Prostate gland (tissue), 2 donors: ENCODE results near the gene UIMC1. TPM values are rescaled to one million over a fixed set of nuclear protein-coding genes. Genes with fewer than 3 reads are reported as not detected.

Experiments used
- DNase-seq: peaks from one replicate; pipeline ENCODE4 v3.0.0-alpha.2; 2019; ENCODE audit warnings: low spot score
- H3K27ac ChIP-seq, 2 donors: fragments of 200-600 bp; sonication (generic); 2 replicates each; pipeline ENCODE4 v1.5.1; 2017 to 2019
- H3K27me3 ChIP-seq: fragments of 200-600 bp; sonication (generic); replicated peaks from 2 replicates; pipeline ENCODE4 v1.5.1; 2019; ENCODE audit not compliant: insufficient read depth
- H3K36me3 ChIP-seq, 2 donors: fragments of 200-600 bp; sonication (generic); 1 replicate in 1 of 2; 2 replicates in 1 of 2; pipeline versions ENCODE4 v1.5.1 to v1.8.1; 2017 to 2019
- H3K4me1 ChIP-seq: fragments of 200-600 bp; sonication (generic); replicated peaks from 2 replicates; pipeline ENCODE4 v1.5.1; 2019
- H3K4me3 ChIP-seq, 2 donors: fragments of 200-600 bp; sonication (generic); 2 replicates each; pipeline ENCODE4 v1.5.1; 2017 to 2019
- H3K9me3 ChIP-seq: fragments of 200-600 bp; sonication (generic); 2 replicates; pipeline ENCODE4 v1.5.1; 2017
- CTCF ChIP-seq, 4 experiments: fragments of 200-600 bp in 2 of 4; fragments of 450-650 bp in 2 of 4; sonication (generic) in 2 of 4; IDR thresholded peaks; 1 replicate in 3 of 4; 2 replicates in 1 of 4; pipeline ENCODE4 v1.5.1; 2016 to 2019; ENCODE audit warnings: antibody characterized with exemption in 4 of 4, mild to moderate bottlenecking in 2 of 4, moderate library complexity in 2 of 4
- POLR2A ChIP-seq: fragments of 450-650 bp; IDR thresholded peaks from one replicate; pipeline ENCODE4 v1.6.1; 2016; ENCODE audit warnings: antibody characterized with exemption, mild to moderate bottlenecking
- POLR2AphosphoS5 ChIP-seq: sonication (generic); formaldehyde crosslinking; IDR thresholded peaks from one replicate; pipeline ENCODE4 v1.6.1; 2017; ENCODE audit warnings: antibody characterized with exemption
- WGBS: methylation state at CpG from one replicate; pipeline ENCODE4 v1.1.5; 2018; 5-methylcytosine and 5-hydroxymethylcytosine counted together
- intact Hi-C: fragments of 100-400 bp; cut with DNase I; formaldehyde crosslinking; loops from one replicate; pipeline ENCODE4 v1.14.2; 2022
- total RNA-seq, 2 donors: library from RNA; depleted of rRNA; stranded (reverse); fragments of >200 nt; gene quantifications; one replicate each; pipeline ENCODE4 v1.1.0, GENCODE V29; 2016

Gene UIMC1
- total RNA-seq, 2 donors from 2014 or later: 29.3 to 38.3 TPM

DNA sequence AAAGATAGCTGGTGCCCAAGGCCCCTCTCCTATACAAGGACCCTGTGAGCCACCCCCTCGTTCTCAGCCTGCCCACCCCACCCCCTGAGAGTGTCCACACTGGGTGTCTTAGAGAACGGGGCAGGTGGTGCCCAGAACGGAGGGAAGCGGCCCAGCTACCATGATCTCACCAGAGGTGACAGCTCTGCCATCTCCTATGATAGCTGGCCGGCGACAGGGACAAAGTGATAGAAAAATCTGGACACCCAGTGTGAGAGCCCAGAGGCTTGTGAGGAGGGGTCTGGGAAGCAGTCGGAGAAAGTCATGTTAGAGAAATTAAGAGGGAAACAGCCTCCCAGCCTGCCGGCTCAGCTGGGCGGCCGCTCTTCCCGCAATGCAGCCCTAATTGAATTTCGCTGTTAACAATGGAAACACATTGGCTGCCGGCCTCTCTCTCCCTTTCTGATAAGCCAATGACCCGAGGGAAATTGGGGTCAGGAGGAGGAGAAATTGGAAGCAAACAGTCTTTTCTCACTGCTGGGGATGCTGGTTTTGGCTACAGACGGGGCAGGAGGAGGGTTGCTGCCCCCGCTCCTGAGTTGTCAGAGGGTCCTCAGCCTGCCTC lies 139.8 kb downstream of the UIMC1 start:
- peaks cover 7% of the 10 kb centered on the region for H3K27me3 ChIP-seq
- intact Hi-C loops: no loop called here

DNA sequence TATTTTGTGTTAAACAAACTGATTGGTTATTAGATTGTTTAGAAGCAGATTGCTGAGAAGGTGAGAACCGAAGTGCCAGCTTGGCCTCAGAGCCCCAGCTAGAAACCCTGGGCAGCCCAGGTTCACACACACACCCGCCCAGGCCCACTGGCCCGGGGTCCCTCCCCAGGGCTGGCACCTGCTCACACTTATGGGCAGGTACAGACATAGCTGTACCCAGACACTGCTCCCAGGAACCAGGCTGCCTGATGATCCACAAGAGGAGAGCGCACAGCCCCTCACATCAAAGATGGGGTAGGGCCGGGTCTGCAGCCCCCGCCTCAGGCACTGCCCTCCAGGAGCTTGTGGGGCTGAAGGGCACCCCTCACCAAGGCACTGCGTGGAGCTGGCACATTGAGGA lies 140.6 kb downstream of the UIMC1 start:
- TF ChIP-seq POLR2A: no peak
- TF ChIP-seq CTCF (IDR thresholded peaks at IDR 0.05): no peak
- TF ChIP-seq POLR2AphosphoS5: no peak
- no peak for DNase-seq
- intact Hi-C loops: no loop called here
- Histone ChIP-seq H3K9me3 (no peaks in the 10 kb centered on the region), H3K4me1 (no peaks in the 10 kb centered on the region), H3K27me3 (peaks cover 7% of the 10 kb centered on the region), H3K36me3 (no peaks in the 10 kb centered on the region), H3K27ac (no peak overlapping the region), H3K4me3 (no peak overlapping the region)
- WGBS: 97% methylated on average over 7 of the region's 7 CpGs

More for the DNA sequence above, 139.8 kb downstream of the UIMC1 start:
- Histone ChIP-seq H3K27ac (no peak overlapping the region), H3K4me1 (no peaks in the 10 kb centered on the region), H3K4me3 (no peak overlapping the region), H3K36me3 (no peaks in the 10 kb centered on the region), H3K9me3 (no peaks in the 10 kb centered on the region)
- WGBS: 32% methylated on average over 16 of the region's 16 CpGs
- DNase-seq: no peak
- TF ChIP-seq POLR2A: no peak
- TF ChIP-seq CTCF (IDR thresholded peaks at IDR 0.05): no peak
- no peak for TF ChIP-seq POLR2AphosphoS5

GRCh38 chr5:176864755-176865154 lies 141.8 kb downstream of the UIMC1 start:
- Histone ChIP-seq H3K36me3 (no peaks in the 10 kb centered on the region), H3K4me3 (no peak overlapping the region), H3K27me3 (peaks cover 7% of the 10 kb centered on the region), H3K9me3 (no peaks in the 10 kb centered on the region), H3K27ac (no peak overlapping the region), H3K4me1 (no peaks in the 10 kb centered on the region)
- TF ChIP-seq CTCF (IDR thresholded peaks at IDR 0.05) (no peak), POLR2AphosphoS5 (no peak), POLR2A (no peak)
- intact Hi-C loops: no loop called here
- DNase-seq: no peak
- WGBS: 87% methylated on average over 8 of the region's 8 CpGs

- Histone ChIP-seq H3K27ac (no peak overlapping the region), H3K9me3 (no peaks in the 10 kb centered on the region), H3K4me3 (no peak overlapping the region), H3K27me3 (peaks cover 7% of the 10 kb centered on the region), H3K4me1 (no peaks in the 10 kb centered on the region), H3K36me3 (no peaks in the 10 kb centered on the region)
- 49% methylated on average over 5 of the region's 5 CpGs for WGBS
- TF ChIP-seq POLR2AphosphoS5 (no peak), CTCF (IDR thresholded peaks at IDR 0.05) (no peak), POLR2A (no peak)
- intact Hi-C loops: no loop called here
- DNase-seq: no peak
Measured at GRCh38 chr5:176863765-176864098, 142.8 kb downstream of the UIMC1 start.

DNA sequence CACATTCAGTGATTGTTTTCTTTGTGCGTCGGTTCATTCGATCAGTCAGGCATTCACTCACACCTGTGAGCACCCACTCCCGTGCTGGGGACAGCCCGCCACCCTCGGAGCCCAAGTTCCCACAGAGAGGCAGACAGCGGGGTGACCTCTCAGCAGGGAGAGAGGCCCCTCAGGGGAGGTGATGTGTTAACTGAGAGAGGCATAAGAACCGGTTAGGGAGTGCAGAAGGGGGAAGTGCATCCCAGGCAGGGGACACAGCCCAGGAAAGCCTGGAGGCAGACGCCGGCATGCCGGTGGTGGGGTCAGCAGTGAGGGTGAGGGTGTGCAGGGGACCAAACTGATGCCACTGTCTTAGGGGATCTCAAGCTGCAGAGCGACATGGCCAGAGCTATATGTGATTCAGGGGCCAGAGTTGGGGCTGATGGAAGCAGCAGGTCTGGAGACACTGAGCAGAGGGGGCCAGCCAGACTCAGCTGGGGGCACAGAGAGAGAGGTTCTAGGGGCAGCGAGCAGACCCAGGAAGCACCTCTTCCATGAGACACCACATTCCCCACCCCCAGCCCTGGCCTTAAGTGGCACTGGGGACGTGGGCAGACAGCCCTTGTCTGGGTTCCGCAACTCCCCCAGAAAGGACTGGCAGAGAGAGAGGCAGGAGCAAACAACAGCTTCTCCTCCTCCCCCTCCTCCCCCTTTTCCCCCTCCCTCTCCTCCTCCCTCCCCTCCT lies 143.4 kb downstream of the UIMC1 start:
- intact Hi-C loops: no loop called here
- Histone ChIP-seq H3K9me3 (no peaks in the 10 kb centered on the region), H3K4me3 (no peak overlapping the region), H3K27ac (no peak overlapping the region), H3K36me3 (no peaks in the 10 kb centered on the region), H3K4me1 (no peaks in the 10 kb centered on the region), H3K27me3 (peaks cover 4% of the 10 kb centered on the region)
- no peak for DNase-seq
- whole genome bisulfite sequencing: 19% methylated on average over 15 of the region's 15 CpGs
- TF ChIP-seq POLR2A: no peak
- no peak for TF ChIP-seq POLR2AphosphoS5
- no peak for TF ChIP-seq CTCF (IDR thresholded peaks at IDR 0.05)
